K562 (cell line): ENCODE measurements around the gene PACRG. TPM values are rescaled to one million over a fixed set of nuclear protein-coding genes. Genes with fewer than 3 reads are reported as not detected.

Experiments used
- ATAC-seq: fragments of 200-7000 bp; cut with Tn5 transposase; 3 replicates; pipeline ENCODE4 v1.9.1; 2020; ENCODE audit warnings: moderate library complexity
- BruUV-seq: library from RNA; stranded (reverse); fragments of 400-500 nt; replicated peaks from 2 replicates; lab custom pipeline; 2021; lab: Mats Ljungman, UMichigan
- CTCF ChIA-PET: fragments of 300-600 bp; formaldehyde crosslinking; extraction: SDS; loops from one replicate; lab custom pipeline; 2021; ENCODE audit warnings: low intra/inter-chr PET ratio; lab: Yijun Ruan, JAX
- POLR2A ChIA-PET: fragments of 300-600, 350-650 bp; sonication (Branson Sonifier 250); formaldehyde crosslinking; extraction: SDS; loops from one replicate; lab custom pipeline; 2021; ENCODE audit warnings: antibody characterized with exemption, inconsistent platforms; lab: Yijun Ruan, JAX
- DNase-seq, 4 experiments: peaks; one replicate each; pipeline versions ENCODE4 v3.0.0 to v3.0.0-alpha.2; 2011 to 2018; ENCODE audit warnings: low spot score in 3 of 4, mixed read lengths in 3 of 4; ENCODE audit errors: extremely low read depth in 1 of 4
- FAIRE-seq: peaks from 2 replicates; lab custom pipeline; 2011; peaks lifted over from hg19 to GRCh38; lab: Jason Lieb, UNC
- H2AFZ ChIP-seq: 2 replicates; pipeline ENCODE4 v1.6.0; 2011; ENCODE audit warnings: low read depth, low read length, control low read depth, inconsistent platforms
- H3K27ac ChIP-seq: fragments of 200-600 bp; 3 replicates; pipeline ENCODE4 v1.8.0; 2011; ENCODE audit warnings: low read depth, mild to moderate bottlenecking, control low read depth, inconsistent platforms, low read length, moderate library complexity, mixed read lengths; ENCODE audit errors: extremely low read depth
- H3K27me3 ChIP-seq, 2 experiments: fragments of 300-600 bp in 1 of 2; 2 replicates in 1 of 2; 3 replicates in 1 of 2; pipeline versions ENCODE4 v1.6.0 to v1.8.0; 2011; ENCODE audit warnings: inconsistent platforms in 2 of 2, low read length in 2 of 2, mild to moderate bottlenecking in 1 of 2, mixed read lengths in 1 of 2, moderate library complexity in 1 of 2; ENCODE audit not compliant: control insufficient read depth in 2 of 2, insufficient read depth in 2 of 2
- H3K36me3 ChIP-seq: fragments of 300-600 bp; 3 replicates; pipeline ENCODE4 v1.8.0; 2011; ENCODE audit warnings: mild to moderate bottlenecking, low read length, inconsistent platforms; ENCODE audit not compliant: control insufficient read depth, insufficient read depth
- H3K4me1 ChIP-seq, 2 experiments: fragments of 200-600 bp in 1 of 2; replicated peaks in 1 of 2; 2 replicates in 1 of 2; 3 replicates in 1 of 2; pipeline versions ENCODE4 v1.5.1 to v1.8.0; 2011; ENCODE audit warnings: inconsistent platforms in 2 of 2, low read length in 2 of 2, mild to moderate bottlenecking in 1 of 2, mixed read lengths in 1 of 2, moderate library complexity in 1 of 2; ENCODE audit not compliant: control insufficient read depth in 2 of 2, insufficient read depth in 2 of 2
- H3K4me2 ChIP-seq: 2 replicates; pipeline ENCODE4 v1.6.1; 2011; ENCODE audit warnings: low read length, control low read depth, inconsistent platforms, mixed read lengths; ENCODE audit not compliant: insufficient read depth
- H3K4me3 ChIP-seq: fragments of 200-600 bp; sonication (generic), shearing (Covaris generic); 2 replicates; pipeline ENCODE4 v1.5.1; 2016; ENCODE audit warnings: control low read depth, inconsistent platforms
- H3K79me2 ChIP-seq: fragments of 200-600 bp; 3 replicates; pipeline ENCODE4 v1.8.0; 2011; ENCODE audit warnings: low read length, inconsistent platforms; ENCODE audit not compliant: control insufficient read depth, insufficient read depth
- H3K9ac ChIP-seq, 2 experiments: 2 replicates each; pipeline versions ENCODE4 v1.6.0 to v1.6.1; 2011; ENCODE audit warnings: low read depth in 2 of 2, low read length in 2 of 2, control low read depth in 1 of 2, inconsistent platforms in 1 of 2, mild to moderate bottlenecking in 1 of 2, mixed read lengths in 1 of 2; ENCODE audit not compliant: insufficient read depth in 1 of 2
- H3K9me1 ChIP-seq: one replicate; pipeline ENCODE4 v1.6.0; 2011; ENCODE audit warnings: inconsistent platforms, mild to moderate bottlenecking, low read length, moderate library complexity; ENCODE audit not compliant: control insufficient read depth, insufficient read depth
- H3K9me3 ChIP-seq: replicated peaks from 2 replicates; pipeline ENCODE4 v1.5.1; 2011; ENCODE audit warnings: low read depth, low read length, inconsistent platforms; ENCODE audit not compliant: control insufficient read depth, insufficient read depth
- H4K20me1 ChIP-seq: replicated peaks from 2 replicates; pipeline ENCODE4 v1.6.1; 2011; ENCODE audit warnings: low read length, inconsistent platforms, mixed read lengths; ENCODE audit not compliant: control insufficient read depth, insufficient read depth
- WGBS: fragments of 100-300 bp; shearing (Covaris generic); methylation state at CpG from one replicate; pipeline ENCODE4 v1.1.6; 2016; ENCODE audit warnings: low coverage, mixed read lengths; ENCODE audit not compliant: insufficient coverage; ENCODE audit errors: missing lambda C conversion rate; 5-methylcytosine and 5-hydroxymethylcytosine counted together
- in situ Hi-C: fragments of 300-500 bp; cut with MboI; formaldehyde crosslinking; loops from 4 replicates; pipeline ENCODE4 v1.15.0; 2018; ENCODE audit warnings: inconsistent platforms, mixed read lengths
- intact Hi-C: fragments of 100-400 bp; cut with micrococcal nuclease; formaldehyde crosslinking; loops from 2 replicates; pipeline ENCODE4 v1.14.2; 2022
- polyA plus RNA-seq, 8 experiments: library from polyadenylated mRNA; depleted of rRNA in 4 of 8; stranded (reverse) in 5 of 8; unstranded in 3 of 8; fragments of >200 nt; fragmentation: Nextera tagmentation in 2 of 8; fragmentation: Illumina TruSeq in 1 of 8; extraction: Ambion mirVana in 2 of 8; extraction: Trizol in 1 of 8; gene quantifications; 2 replicates each; pipeline versions ENCODE4 v1.2.1 to v1.2.3, GENCODE V29; 2011 to 2014; ENCODE audit warnings: inconsistent platforms in 1 of 8, missing spikeins in 1 of 8
- total RNA-seq, 7 experiments: library from RNA; depleted of rRNA in 6 of 7; stranded (reverse); fragments of >200 nt in 6 of 7; fragmentation: Illumina TruSeq in 2 of 7; extraction: Trizol in 2 of 7; gene quantifications; 2 replicates each; pipeline versions ENCODE4 v1.2.1 to v1.2.3, GENCODE V29; 2011 to 2021; ENCODE audit warnings: low replicate concordance in 1 of 7
- TF ChIP-seq, protein P1 (sequence below): fragments of 450-650 bp; IDR thresholded peaks from 2 replicates; pipeline ENCODE4 v1.6.1; 2018; ENCODE audit not compliant: partially characterized antibody
- TF ChIP-seq, protein P2 (sequence below): sonication (generic); formaldehyde crosslinking; IDR thresholded peaks from 2 replicates; pipeline ENCODE4 v1.8.0; 2022; ENCODE audit warnings: mild to moderate bottlenecking, missing genetic modification reagents

The PACRG gene
- total and polyA plus RNA-seq, 9 of the 15 experiments (the other 6 are each of a cell fraction or from before 2014, with no cell fraction given), result 0.04 TPM; not detected in 8

DNA sequence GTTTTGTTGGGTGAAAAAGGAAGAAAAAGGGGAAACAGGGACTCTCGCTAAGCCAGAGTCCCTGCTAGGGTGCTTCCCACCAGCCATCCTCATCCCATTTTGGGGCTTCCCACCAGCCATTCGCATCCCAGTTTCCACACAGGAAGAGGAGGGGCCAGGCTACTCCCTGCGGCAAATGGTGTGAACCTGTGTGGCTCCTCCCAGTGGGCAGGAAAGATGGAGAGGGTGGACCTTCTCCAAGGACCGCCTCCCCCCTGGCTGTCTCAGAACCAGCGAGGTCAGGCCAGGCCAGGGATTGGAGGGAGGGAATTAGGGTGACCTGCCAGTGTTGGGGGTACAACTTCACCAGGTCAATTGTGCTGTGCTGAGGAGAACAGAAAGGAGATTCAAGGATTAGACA is 326.9 kb downstream of the PACRG start:
- FAIRE-seq (no peak), ATAC-seq (peak; percentile 52; the same call in 1 of the 3 replicates), DNase-seq (no peak)
- intact Hi-C loops, result no loop called here
- in situ Hi-C loops, result no loop called here
- Histone ChIP-seq H3K4me2 (no peak overlapping the region), H2AFZ (no peak overlapping the region), H3K79me2 (no peaks in the 10 kb centered on the region), H3K9ac (no peak overlapping the region), H3K9me1 (no peaks in the 10 kb centered on the region), H3K4me3 (no peak overlapping the region), H3K4me1 (no peaks in the 10 kb centered on the region), H3K9me3 (no peaks in the 10 kb centered on the region), H3K36me3 (no peaks in the 10 kb centered on the region), H3K27ac (no peak overlapping the region), H3K27me3 (no peaks in the 10 kb centered on the region), H4K20me1 (no peaks in the 10 kb centered on the region)
- ChIA-PET CTCF (no interaction called here), POLR2A (no interaction called here)
- WGBS, result 4% methylated on average over 5 of the region's 5 CpGs
- no TSS peak for BruUV-seq
- TF ChIP-seq, protein P1, sequence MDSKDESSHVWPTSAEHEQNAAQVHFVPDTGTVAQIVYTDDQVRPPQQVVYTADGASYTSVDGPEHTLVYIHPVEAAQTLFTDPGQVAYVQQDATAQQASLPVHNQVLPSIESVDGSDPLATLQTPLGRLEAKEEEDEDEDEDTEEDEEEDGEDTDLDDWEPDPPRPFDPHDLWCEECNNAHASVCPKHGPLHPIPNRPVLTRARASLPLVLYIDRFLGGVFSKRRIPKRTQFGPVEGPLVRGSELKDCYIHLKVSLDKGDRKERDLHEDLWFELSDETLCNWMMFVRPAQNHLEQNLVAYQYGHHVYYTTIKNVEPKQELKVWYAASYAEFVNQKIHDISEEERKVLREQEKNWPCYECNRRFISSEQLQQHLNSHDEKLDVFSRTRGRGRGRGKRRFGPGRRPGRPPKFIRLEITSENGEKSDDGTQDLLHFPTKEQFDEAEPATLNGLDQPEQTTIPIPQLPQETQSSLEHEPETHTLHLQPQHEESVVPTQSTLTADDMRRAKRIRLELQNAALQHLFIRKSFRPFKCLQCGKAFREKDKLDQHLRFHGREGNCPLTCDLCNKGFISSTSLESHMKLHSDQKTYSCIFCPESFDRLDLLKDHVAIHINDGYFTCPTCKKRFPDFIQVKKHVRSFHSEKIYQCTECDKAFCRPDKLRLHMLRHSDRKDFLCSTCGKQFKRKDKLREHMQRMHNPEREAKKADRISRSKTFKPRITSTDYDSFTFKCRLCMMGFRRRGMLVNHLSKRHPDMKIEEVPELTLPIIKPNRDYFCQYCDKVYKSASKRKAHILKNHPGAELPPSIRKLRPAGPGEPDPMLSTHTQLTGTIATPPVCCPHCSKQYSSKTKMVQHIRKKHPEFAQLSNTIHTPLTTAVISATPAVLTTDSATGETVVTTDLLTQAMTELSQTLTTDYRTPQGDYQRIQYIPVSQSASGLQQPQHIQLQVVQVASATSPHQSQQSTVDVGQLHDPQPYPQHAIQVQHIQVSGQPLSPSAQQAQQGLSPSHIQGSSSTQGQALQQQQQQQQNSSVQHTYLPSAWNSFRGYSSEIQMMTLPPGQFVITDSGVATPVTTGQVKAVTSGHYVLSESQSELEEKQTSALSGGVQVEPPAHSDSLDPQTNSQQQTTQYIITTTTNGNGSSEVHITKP, result peak; percentile 44
- TF ChIP-seq, protein P2, sequence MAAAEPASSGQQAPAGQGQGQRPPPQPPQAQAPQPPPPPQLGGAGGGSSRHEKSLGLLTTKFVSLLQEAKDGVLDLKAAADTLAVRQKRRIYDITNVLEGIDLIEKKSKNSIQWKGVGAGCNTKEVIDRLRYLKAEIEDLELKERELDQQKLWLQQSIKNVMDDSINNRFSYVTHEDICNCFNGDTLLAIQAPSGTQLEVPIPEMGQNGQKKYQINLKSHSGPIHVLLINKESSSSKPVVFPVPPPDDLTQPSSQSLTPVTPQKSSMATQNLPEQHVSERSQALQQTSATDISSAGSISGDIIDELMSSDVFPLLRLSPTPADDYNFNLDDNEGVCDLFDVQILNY (CRISPR knock-in tag), result no peak
